AG04449 (cell line): ENCODE results near the gene TXK.

Source experiments
- CTCF ChIA-PET: fragments of 350-600 bp; formaldehyde crosslinking; extraction: SDS; loops from one replicate; lab custom pipeline; 2021; ENCODE audit warnings: antibody characterized with exemption; lab: Yijun Ruan, JAX
- POLR2A ChIA-PET: fragments of 400-600, 350-600 bp; formaldehyde crosslinking; extraction: SDS; loops from one replicate; lab custom pipeline; 2020; ENCODE audit warnings: antibody characterized with exemption, inconsistent platforms; lab: Yijun Ruan, JAX
- DNase-seq: peaks from one replicate; pipeline ENCODE4 v3.0.0-alpha.2; 2010; ENCODE audit warnings: low read depth, low spot score
- H3K4me3 ChIP-seq: 2 replicates; pipeline ENCODE4 v1.5.1; 2011; ENCODE audit warnings: low read depth, mild to moderate bottlenecking, control low read depth, low read length
- CTCF ChIP-seq: IDR thresholded peaks from one replicate; pipeline ENCODE4 v1.5.1; 2011; ENCODE audit warnings: mild to moderate bottlenecking, moderate library complexity, low read length, control low read depth, inconsistent platforms; ENCODE audit not compliant: insufficient read depth; ENCODE audit errors: missing control alignments

TXK gene

GRCh38 chr4:48067536-48067935 lies 66.5 kb downstream of the TXK start:
- POLR2A ChIA-PET: no interaction called here
- CTCF ChIA-PET: no interaction called here
- no peak for DNase-seq
- TF ChIP-seq CTCF: no peak
- H3K4me3 ChIP-seq: no peak overlapping the region

GRCh38 chr4:48065587-48066052 lies 68.4 kb downstream of the TXK start:
- H3K4me3 ChIP-seq: no peak overlapping the region
- POLR2A ChIA-PET: no interaction called here
- TF ChIP-seq CTCF: no peak
- CTCF ChIA-PET: no interaction called here
- DNase-seq: no peak

- no peak for DNase-seq
- CTCF ChIA-PET: interaction anchor here (0.8 to 1.0 kb wide), 2 partner anchors 27 to 62 kb away, joined by 3 read pairs; no protein-coding TSS in a partner anchor
- no peak overlapping the region for H3K4me3 ChIP-seq
- TF ChIP-seq CTCF: no peak
- POLR2A ChIA-PET: no interaction called here
Measured at GRCh38 chr4:48064349-48064748, 69.7 kb downstream of the TXK start.

GRCh38 chr4:48058617-48059530 lies 75.2 kb downstream of the TXK start:
- ChIA-PET POLR2A (no interaction called here), CTCF (no interaction called here)
- TF ChIP-seq CTCF: no peak
- DNase-seq: no peak
- no peak overlapping the region for H3K4me3 ChIP-seq

GRCh38 chr4:48051078-48051477 lies 83.0 kb downstream of the TXK start:
- TF ChIP-seq CTCF: no peak
- CTCF ChIA-PET: no interaction called here
- no peak overlapping the region for H3K4me3 ChIP-seq
- POLR2A ChIA-PET: no interaction called here
- DNase-seq: no peak

- no peak overlapping the region for H3K4me3 ChIP-seq
- CTCF ChIA-PET: interaction anchor here (0.9 to 1.9 kb wide), 3 partner anchors 15 to 497 kb away, joined by 3 to 5 read pairs (median 3); no protein-coding TSS in a partner anchor
- DNase-seq: no peak
- POLR2A ChIA-PET: no interaction called here
- TF ChIP-seq CTCF: no peak
Measured at GRCh38 chr4:48049483-48049882, 84.6 kb downstream of the TXK start.
